Activated naive CD4-positive, alpha-beta T cell treated with anti-CD3 and anti-CD28 coated beads, Interleukin-2, amount 50 U/mL, for 72 hours (primary cell): ENCODE data around the gene ZNF443. TPM values are rescaled to one million over a fixed set of nuclear protein-coding genes. Genes with fewer than 3 reads are reported as not detected.

Experiments
- total RNA-seq, 2 donors: library from RNA; stranded (reverse); gene quantifications; one replicate each; pipeline ENCODE4 v1.2.3, GENCODE V29; 2022

ZNF443 gene
- total RNA-seq, 2 donors from 2014 or later, result 3.6 to 11.6 TPM

Other genes with a start within 250 kb of the ZNF443 start
- 10 to 100 TPM in 1 of 2 donors, 1 to 10 TPM in 1; 6.6 to 15.5 TPM for gene ZNF44, start 146.1 kb downstream of the ZNF443 start, total RNA-seq
- 10 to 100 TPM in 1 of 2 donors, 1 to 10 TPM in 1; 4.8 to 10.8 TPM for gene ZNF563, start 107.4 kb downstream of the ZNF443 start, total RNA-seq
- 1 to 10 TPM in 1 of 2 donors, under 1 TPM in 1; 0.47 to 5.2 TPM for gene ZNF442, start 75.3 kb downstream of the ZNF443 start, total RNA-seq
- gene ZNF799, start 39.8 kb downstream of the ZNF443 start, total RNA-seq, result 1 to 10 TPM; 3.6 to 6.2 TPM
- 1 to 10 TPM; 1.6 to 3.5 TPM for gene ZNF709, start 43.8 kb upstream of the ZNF443 start, total RNA-seq
- 10 to 100 TPM in 1 of 2 donors, 1 to 10 TPM in 1; 4.6 to 12.9 TPM for gene ZNF564, start 110.5 kb upstream of the ZNF443 start, total RNA-seq
- 1 to 10 TPM; 5.2 to 8.4 TPM for gene ZNF490, start 169.8 kb upstream of the ZNF443 start, total RNA-seq
- 10 to 100 TPM; 14.7 to 16.7 TPM for gene ZNF791, start 169.9 kb upstream of the ZNF443 start, total RNA-seq
- gene MAN2B1, start 225.7 kb upstream of the ZNF443 start, total RNA-seq, result 100 to 1,000 TPM; 136 to 174 TPM
- gene WDR83, start 225.8 kb upstream of the ZNF443 start, total RNA-seq, result 10 to 100 TPM; 14.9 to 21.8 TPM
- 100 to 1,000 TPM; 148 to 193 TPM for gene DHPS, start 240.9 kb upstream of the ZNF443 start, total RNA-seq
- not detected for gene GNG14, start 247.0 kb upstream of the ZNF443 start, total RNA-seq